GM19023 (cell line): ENCODE data around the gene EXD1.

ENCODE experiments used
- ATAC-seq: cut with Tn5 transposase; IDR thresholded peaks from one replicate; pipeline ENCODE4 v1.9.1; 2021; ENCODE audit warnings: mild to moderate bottlenecking, moderate library complexity; ENCODE audit not compliant: unreplicated experiment

Gene EXD1

DNA sequence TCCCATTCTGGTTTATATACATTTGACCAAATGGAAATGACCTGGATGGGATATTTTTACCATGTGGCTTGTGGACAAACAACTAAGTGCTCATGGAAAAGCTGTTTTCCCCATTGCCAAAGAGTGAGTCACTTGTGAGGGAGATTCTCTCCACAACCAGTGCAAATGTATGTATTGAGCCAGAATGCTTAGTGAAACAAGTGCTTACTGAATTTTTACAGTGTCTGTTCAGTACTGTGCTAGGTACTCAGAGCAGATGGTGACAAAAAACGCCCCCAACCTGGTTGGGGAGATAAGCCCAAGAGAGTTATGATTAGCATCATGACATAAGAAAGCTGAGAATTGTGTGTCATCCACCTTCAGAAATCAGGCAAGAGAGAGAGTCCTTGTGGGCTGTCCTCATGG lies 2.8 kb upstream of the EXD1 start:
- no peak for ATAC-seq

DNA sequence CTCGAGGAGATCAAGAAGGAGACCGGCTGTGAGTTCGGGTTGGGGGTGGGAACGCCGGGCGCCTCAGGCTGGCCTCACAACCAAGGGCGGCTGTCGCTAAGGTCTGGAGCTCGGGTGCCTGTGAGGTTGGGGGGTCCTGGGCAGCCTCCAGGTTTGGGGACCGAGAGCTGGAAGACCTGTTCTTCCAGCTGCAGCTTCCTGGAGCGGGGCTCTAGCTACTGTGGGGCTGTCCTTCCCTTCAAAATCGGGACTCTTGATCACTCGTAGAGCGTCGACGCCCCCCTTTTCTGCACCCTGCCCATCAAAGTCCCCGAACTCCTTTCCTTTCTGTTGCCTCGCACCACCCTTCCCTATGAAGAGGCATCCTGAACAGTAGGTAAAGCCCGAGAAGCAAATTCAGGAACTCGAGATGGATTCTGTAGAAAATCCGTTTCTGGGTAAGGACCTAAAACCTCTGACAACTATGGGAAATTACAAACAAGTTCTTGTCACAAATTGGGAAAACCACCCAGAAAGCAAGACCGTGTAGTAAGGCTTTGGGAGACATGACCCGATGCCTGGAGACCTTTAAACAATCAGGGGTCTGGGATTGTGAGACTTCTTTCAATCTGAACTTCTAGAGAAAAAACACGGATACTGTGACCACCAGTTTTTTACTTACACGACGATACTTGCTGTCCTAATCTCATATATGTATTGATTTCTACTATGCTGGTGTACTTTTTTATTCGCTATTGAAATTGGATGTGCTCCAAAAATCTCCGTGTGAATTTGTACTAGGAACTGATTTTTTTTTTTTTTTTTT lies 1.1 kb upstream of the EXD1 start:
- peak; percentile 39 for ATAC-seq

- no peak for ATAC-seq
These were observed 260 bp downstream of the EXD1 start for GRCh38 chr15:41230345-41230649.

GRCh38 chr15:41219381-41219780 lies 11.2 kb downstream of the EXD1 start:
- no peak for ATAC-seq

GRCh38 chr15:41218851-41219250 lies 11.7 kb downstream of the EXD1 start:
- no peak for ATAC-seq

GRCh38 chr15:41215708-41216107 lies 14.8 kb downstream of the EXD1 start:
- ATAC-seq: no peak

DNA sequence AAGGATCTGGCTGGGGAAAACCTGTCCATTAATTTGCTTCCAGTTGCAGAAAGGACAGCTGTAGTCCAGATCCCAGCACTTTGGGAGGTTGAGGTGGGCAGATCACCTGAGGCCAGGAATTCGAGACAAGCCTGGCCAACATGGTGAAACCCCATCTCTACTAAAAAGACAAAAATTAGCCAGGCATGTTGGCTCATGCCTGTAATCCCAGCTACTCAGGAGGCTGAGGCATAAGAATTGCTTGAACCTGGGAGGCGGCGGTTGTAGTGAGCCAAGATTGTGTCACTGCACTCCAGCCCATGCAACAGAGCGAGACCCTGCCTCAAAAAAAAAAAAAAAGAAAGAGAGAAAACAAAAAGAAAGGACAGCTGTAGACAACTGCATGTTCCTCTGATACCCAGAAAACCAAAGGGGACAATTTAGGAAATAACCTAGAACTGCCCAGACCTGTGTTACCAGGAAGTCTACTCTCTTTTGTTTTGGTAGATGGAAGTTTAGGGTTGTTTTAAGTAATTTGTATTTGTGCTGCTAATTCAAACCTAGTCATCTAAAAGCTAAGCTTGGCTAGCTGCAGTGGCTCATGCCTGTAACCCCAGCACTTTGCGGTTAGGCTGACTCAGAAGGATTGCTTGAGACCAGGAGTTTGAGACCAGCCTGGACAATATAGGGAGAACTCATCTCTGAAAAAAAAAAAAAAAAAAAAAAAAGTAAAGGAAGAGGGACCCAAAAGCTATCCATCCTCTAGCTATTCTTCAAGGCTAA lies 22.7 kb downstream of the EXD1 start:
- no peak for ATAC-seq

GRCh38 chr15:41205315-41205714 lies 25.2 kb downstream of the EXD1 start:
- ATAC-seq: no peak

- ATAC-seq: no peak
These were observed 27.2 kb downstream of the EXD1 start for GRCh38 chr15:41203395-41203794.

GRCh38 chr15:41199470-41199869 lies 31.1 kb downstream of the EXD1 start:
- ATAC-seq: no peak

- no peak for ATAC-seq
These were observed 36.1 kb downstream of the EXD1 start for GRCh38 chr15:41194444-41194843.

DNA sequence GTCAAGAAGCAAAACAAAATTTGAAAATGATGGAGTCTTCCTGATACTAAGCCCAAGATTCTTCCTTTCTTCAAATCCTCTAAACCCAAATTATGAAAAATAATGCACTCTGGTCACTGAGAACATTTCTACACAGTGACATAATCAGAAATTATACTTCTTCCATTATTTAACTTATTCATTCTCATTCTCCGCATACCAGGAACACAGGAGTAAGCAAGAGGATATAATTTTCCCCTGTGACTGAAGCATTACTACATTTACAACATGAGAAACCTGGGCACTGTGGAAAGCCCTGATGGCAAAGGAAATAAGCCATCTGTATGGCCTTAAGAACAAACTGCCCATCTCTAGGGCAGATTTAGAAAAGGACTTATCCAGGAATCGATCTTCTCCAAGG lies 47.0 kb downstream of the EXD1 start:
- no peak for ATAC-seq

GRCh38 chr15:41182266-41182665 lies 48.3 kb downstream of the EXD1 start:
- no peak for ATAC-seq

DNA sequence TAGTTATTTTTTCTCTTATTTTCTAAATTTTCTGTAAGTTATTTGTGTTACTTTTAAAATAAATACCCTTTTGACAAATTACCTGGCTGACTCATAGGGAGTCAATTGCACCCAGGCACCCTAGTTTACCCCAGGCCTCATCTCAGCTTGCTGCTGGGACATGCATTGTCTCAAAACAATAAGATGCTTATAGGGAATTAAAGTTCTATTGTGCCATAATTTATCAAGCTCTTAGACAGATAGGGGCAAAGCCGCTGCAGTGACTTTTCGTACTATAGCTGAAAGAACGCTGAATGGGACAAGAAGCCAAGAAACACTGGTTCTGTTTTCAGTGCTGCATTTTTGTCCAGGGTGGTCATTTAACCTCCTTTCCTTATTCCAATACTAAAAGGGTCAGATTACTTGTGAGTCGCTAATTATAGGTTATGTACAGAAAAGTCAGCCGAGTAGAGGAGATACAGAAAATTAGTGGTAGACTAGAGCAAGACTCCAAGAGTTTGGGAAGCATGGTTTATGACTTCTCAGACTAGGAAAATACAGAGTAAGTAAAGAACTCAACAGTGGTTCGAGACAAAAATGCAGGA lies 50.3 kb downstream of the EXD1 start:
- no peak for ATAC-seq

- no peak for ATAC-seq
These were observed 60.8 kb downstream of the EXD1 start for GRCh38 chr15:41169781-41170180.

DNA sequence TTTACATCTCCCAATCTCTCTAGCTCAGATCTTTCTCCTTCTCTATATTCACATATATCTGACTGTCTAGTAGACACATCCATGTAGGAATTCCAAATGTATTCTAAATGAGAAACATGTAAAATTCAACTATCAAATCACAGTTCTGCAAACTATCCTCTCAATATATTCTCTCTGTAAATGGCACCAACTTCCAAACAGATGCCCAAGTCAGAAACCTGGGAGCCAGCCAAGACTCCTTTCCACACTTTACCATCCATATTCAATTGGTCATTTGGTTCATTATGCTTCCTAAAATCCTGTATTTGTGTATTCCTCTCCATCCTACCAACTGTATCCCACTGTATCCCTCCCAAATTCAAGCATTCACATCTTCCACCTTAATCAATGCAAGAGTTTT lies 61.5 kb downstream of the EXD1 start:
- ATAC-seq: no peak

- ATAC-seq: no peak
These were observed 68.8 kb downstream of the EXD1 start for GRCh38 chr15:41161736-41162135.

- no peak for ATAC-seq
These were observed 69.2 kb downstream of the EXD1 start for GRCh38 chr15:41161336-41161735.

GRCh38 chr15:41160639-41161315 lies 69.8 kb downstream of the EXD1 start:
- ATAC-seq: no peak

DNA sequence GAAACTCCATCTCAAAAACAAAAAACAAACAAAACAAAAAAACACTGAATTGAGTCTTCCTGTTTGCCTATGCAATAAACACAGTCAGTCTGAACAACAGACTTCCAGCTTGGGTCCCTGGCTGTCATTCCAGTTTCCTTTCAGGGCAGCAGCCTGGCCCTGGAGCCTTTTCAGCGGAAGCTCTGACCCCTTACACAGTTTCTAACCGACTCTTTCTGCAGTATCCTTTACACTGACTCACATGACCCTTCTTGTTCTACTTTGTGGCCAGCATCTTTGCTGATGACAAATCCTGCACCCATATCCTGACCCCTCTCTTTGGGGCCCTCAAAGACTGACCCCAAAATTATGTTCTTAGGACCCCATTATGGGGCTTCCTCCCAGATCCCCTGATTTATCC lies 76.1 kb downstream of the EXD1 start:
- ATAC-seq: no peak

DNA sequence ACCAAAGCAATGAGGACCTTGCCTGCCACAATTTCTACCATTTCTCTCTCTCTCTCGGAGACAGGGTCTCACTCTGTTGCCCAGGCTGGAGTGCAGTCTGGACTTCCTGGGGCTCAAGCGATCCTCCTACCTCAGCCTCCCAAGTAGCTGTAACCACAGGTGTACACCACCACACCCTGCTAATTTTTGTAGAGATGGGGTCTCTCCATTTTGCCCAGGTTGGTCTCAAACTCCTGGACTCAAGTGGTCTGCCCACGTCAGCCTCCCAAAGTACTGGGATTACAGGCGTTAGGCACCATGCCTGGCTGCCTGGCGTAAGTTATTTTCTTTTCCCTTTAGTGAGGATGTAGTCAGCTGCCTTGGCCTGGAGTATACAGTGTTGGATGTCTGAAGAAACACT lies 76.8 kb downstream of the EXD1 start:
- ATAC-seq: no peak
